Inflammatory macrophage treated with lipopolysaccharide for 4 hours (primary cell): ENCODE data around the gene MGME1.
"Not testable (repeated sequence)": the region's sequence is repeated elsewhere in the genome, so short reads cannot be mapped to it uniquely, and the experiment has no call there.

ENCODE experiments used
- DNase-seq: peaks from one replicate; pipeline ENCODE4 v3.0.0-alpha.2; 2020

The MGME1 gene

GRCh38 chr20:17995967-17996819 lies 27.4 kb downstream of the MGME1 start:
- DNase-seq, result peak; percentile 54

DNA sequence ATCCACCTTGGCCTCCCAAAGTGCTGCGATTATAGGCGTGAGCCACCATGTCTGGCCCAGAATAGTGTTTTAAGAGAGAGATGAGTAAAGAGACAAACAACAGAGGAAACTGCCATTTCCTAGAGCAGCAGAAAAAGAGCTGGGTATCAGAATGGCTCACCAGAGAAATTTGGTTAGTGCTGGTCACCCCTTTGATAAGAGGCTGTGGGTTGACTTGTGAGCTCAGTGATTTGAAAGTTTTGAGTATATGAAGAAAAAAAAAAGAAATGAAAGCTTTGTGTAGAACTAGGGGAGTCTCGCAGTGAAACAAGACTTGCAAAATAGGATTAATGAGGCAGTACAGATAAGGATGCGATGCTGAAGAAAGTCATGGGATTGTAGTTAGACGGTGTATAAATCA lies 29.6 kb downstream of the MGME1 start:
- no peak for DNase-seq

- no peak for DNase-seq
These were observed 30.7 kb downstream of the MGME1 start for GRCh38 chr20:17999566-17999965.

GRCh38 chr20:18001131-18001921 lies 32.5 kb downstream of the MGME1 start:
- DNase-seq, result peak; percentile 56

DNA sequence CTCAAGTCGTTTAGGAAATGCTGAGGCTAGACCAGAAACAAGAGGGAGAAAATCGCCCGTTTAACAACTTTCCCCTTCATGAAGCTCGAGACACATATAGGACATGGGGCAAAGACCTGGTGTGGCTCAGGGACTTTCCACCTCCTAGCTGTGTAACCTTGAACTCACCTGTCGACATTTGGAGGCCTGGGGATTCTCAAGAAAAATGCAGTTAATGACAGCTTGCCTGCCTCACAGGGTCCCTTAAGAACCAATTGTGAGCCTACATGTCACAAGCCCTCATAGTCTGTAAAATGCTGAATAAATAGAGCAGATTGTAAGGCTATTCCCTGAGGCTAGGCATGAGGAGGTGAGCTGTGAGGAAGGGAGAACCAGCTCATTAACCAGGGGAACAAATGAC lies 35.1 kb downstream of the MGME1 start:
- DNase-seq, result no peak

DNA sequence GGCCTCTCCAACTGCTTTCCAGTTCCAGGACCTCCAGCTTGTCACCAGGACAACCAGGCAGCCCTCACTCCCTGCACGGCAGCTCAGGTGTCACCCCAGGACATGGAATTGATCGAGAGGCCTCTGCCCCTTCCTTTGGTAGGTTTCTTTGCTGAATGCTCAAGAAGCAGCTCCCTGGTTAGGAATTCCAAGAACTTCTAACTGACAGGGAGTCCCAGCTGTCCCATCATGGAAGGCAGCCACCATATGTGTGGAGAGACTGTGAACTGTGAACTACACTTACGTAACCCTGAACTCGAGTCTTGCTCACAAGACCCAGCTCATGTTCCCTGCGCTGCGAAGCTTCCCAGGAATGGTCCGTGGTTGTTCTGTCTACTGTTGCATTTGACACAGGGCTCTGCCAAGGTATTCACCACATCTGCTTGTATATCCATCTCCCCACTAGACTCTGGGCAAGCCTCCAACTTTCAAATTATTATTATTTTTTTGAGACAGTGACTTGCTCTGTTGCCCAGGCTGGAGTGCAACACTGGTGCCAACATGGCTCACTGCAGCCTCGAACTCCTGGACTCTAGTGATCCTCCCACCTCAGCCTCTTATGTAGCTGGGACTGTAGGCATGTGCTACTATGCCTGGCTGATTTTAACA lies 35.7 kb downstream of the MGME1 start:
- no peak for DNase-seq

DNA sequence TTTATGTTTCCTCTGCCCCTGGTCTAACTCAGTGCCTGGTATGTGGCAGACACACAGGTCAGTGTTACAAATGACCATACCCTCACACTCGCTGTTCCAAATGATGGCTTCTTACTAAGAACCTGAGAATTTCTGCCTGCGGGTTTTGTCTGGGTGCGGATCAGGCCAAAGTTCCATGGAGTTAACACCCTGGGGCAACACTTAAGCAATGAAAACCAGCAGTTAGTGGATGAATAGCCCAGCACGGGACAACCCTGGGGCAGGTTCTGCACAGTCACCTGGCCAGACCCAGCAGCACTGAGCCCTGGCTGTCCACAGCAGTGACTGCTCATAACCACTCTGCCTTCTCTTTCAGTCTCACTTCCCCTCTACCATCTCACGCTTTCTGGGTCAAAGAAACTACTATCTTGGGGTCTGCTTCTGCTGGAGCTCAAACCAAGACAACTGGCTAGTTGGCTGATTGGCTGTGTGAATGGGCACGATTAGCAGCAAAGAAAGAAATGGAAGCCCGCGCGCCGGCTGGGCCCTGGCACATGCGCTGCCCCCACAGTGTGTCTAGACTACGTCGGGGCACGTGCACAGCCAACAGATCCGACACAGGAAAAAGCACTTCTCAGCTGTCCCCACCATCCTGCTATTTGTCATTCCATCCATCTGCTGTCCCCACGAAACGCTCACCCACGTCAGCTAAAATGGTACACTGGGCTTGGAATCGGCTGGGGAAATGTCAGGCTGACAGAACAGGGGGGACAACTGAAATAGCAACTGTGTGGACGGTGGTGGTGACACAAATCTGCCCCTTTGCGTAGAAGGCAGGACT lies 36.6 kb downstream of the MGME1 start:
- no peak for DNase-seq

GRCh38 chr20:18005990-18006364 lies 37.2 kb downstream of the MGME1 start:
- DNase-seq, result no peak

DNA sequence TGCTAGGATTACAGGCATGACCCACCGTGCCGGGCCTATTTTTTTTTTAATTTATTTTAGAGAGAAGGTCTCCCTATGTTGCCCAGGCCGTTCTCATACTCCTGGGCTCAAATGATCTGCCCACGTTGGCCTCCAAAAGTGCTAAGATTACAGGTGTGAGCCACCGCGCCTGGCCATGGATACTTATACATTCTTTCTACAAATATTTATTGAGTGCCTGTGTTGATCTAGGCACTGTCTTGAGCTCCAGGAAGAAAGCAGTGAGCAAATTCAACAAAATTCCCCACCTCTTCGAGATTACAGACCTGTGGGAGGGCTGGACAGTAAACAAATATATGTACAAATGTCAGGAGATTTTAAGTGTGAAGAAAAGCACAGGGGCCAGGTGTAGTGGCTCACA lies 37.9 kb downstream of the MGME1 start:
- DNase-seq, result no peak

DNA sequence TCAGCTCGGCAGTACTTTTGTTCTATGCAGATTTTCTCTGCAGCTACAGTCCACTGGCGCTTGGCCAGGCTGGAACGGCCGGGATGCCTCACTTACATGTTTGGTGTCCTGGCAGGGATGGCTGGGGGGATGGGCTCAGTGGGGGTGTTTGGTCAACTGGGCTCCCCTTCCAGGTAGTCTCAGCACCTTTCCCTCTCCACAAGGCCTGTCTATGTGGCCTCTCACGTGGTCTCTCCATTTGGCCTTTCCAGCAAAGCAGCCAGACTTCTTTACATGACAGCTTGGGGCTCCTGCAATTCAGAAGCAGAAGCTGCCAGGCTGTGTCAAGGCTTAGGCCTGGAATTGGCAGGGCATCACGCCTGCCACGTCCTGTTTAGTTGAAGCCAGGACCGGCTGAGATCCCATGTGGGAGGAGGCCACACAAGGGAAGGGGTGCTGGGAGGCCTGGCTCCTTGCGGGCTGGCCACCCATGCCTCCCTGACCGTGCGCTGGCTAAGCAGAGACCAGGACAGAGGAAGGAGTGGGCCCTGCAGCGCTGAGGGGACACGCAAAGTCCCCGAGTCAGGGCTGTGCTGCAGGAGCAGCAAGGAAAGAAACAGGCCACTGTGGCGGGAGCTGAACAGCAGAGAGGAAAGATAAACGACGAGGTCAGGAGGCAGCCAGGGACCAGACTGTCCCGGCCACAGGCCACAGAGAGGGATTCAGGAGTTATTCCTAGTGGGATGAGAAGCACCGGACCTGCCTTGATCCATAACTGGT lies 38.9 kb downstream of the MGME1 start:
- no peak for DNase-seq

DNA sequence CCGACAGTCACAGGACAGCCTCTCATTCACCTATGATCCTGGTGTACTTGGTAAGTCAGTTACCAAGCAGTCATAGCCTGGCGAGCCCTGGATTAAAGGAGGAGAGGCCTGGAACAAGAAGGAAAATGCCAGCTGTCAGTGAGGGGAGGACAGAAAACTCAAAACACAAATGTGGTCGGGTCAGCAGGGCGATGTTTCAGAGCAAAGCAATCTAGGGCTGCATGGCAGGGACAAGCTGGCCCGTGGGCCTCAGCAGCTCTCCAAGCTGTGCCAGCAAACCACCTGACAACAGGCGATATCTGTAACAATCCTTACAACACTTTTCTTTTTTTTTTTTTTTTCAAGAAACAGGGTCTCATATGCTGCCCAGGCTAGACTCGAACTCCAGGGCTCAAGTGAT lies 40.3 kb downstream of the MGME1 start:
- no peak for DNase-seq

DNA sequence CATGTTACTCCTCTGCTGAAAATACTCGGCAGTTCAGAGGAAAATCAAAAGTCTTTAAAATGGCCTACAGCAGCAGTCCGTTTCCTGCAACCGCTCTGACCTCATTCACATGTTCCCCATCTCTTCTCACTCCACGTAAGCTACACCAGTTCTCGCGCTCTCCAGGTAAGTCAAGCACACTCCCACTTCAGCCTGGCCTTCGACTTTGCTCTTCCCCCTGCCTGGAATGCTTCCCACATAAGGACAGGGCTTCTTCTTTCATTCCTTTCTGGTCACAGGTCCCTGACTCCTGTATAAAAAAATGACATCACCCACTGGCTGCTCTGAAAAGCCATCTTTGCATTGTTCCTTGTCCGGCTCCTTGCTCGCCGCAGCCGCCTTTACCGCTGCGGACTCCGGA lies 42.7 kb downstream of the MGME1 start:
- DNase-seq, result no peak

- no peak for DNase-seq
These were observed 43.3 kb downstream of the MGME1 start for GRCh38 chr20:18011951-18012645.

- DNase-seq, result no peak
These were observed 44.1 kb downstream of the MGME1 start for GRCh38 chr20:18012901-18013300.

GRCh38 chr20:18014411-18014810 lies 45.6 kb downstream of the MGME1 start:
- no peak for DNase-seq

DNA sequence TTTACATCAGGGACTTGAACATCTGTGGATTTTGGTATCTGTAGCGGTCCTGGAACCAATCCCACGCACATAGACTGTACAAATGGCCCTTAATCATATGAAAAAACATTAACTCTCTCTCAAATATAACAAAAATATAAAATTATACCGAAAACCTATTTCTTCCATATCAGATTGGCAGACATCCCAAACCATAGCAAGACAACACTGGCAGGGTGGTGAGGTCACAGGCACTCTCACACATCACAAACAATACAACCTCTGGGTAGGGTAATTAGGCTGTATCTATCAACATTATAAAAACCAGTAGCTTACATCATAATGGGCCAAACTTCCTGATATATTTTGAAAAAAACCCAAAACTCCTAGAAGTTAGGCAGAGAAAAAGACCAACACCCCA lies 48.0 kb downstream of the MGME1 start:
- no peak for DNase-seq

DNA sequence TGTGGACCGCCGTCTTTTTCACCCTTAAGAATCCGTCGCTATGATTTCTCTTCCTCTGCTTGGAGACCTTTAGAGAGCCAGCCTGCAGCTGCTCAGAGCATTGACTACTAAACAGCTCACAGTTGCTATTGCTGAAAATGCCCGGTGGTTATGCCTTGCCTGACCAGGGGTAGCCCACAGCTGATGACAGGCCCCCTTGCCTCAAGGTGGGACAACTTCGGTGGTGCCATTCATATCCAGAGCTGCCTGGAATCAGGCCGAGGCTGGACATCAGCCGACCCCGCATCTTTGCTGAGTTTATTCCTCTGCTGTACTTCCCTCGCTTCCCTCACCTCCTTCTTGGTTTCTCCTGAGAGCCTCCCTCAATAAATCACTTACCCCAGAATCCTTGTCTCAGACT lies 49.3 kb downstream of the MGME1 start:
- DNase-seq, result no peak

- peak; percentile 41 for DNase-seq
These were observed 50.2 kb downstream of the MGME1 start for GRCh38 chr20:18019068-18019467.

DNA sequence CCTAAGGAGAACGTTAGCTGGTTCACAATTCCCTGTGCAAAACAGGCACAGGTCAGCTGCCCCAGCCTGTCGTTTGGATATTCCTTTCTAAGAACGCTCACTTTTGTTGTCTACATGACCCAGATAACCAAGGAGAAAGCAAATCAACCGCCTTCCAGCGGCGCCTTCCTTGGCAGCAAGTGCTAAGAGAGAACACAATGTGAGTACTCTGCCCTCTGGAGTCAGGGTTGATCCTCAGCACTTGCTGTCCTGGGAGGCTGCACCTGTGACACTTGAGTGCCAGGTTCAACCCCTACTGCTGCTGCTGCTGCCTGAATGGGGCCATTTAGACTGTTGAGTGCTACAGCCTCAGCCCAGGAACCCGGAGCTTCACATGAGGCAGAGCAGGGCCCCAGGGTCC lies 52.1 kb downstream of the MGME1 start:
- DNase-seq, result no peak

GRCh38 chr20:18024606-18025127 lies 55.8 kb downstream of the MGME1 start:
- no peak for DNase-seq

- not testable (repeated sequence) for DNase-seq
These were observed 58.2 kb downstream of the MGME1 start for GRCh38 chr20:18027011-18027410.
